IMR-90 (cell line): ENCODE measurements around the gene ZNF750. TPM values are rescaled to one million over a fixed set of nuclear protein-coding genes. Genes with fewer than 3 reads are reported as not detected.

Experiments
- ATAC-seq: fragments of 200-7000 bp; cut with Tn5 transposase; 2 replicates; pipeline ENCODE4 v1.9.1; 2020; ENCODE audit warnings: low read depth, mild to moderate bottlenecking, moderate library complexity
- BruUV-seq: library from RNA; stranded (reverse); fragments of 400-500 nt; replicated peaks from 2 replicates; lab custom pipeline; 2021; lab: Mats Ljungman, UMichigan
- CTCF ChIA-PET: fragments of 300-600 bp; formaldehyde crosslinking; extraction: SDS; loops from one replicate; lab custom pipeline; 2021; ENCODE audit warnings: antibody characterized with exemption; lab: Yijun Ruan, JAX
- POLR2A ChIA-PET: fragments of 300-600 bp; sonication (Branson Sonifier 250); formaldehyde crosslinking; loops from one replicate; lab custom pipeline; 2022; ENCODE audit warnings: antibody characterized with exemption; ENCODE audit not compliant: unreplicated experiment; lab: Charles Lee
- DNase-seq: peaks from one replicate; pipeline ENCODE4 v3.0.0; 2013
- H2AFZ ChIP-seq: replicated peaks from 2 replicates; pipeline ENCODE3; 2013; ENCODE audit warnings: low read length, mild to moderate bottlenecking; ENCODE audit not compliant: poor library complexity
- H2AK5ac ChIP-seq: 2 replicates; pipeline ENCODE4 v1.6.1; 2013; ENCODE audit warnings: low read depth, low read length, inconsistent platforms
- H2AK9ac ChIP-seq: replicated peaks from 2 replicates; pipeline ENCODE3; 2013; ENCODE audit warnings: mild to moderate bottlenecking, low read depth, low read length, moderate library complexity; ENCODE audit not compliant: poor library complexity
- H2BK120ac ChIP-seq: 2 replicates; pipeline ENCODE4 v1.6.1; 2013; ENCODE audit warnings: low read depth, low read length, inconsistent platforms
- H2BK15ac ChIP-seq: 3 replicates; pipeline ENCODE4 v1.6.1; 2013; ENCODE audit warnings: low read depth, low read length, inconsistent platforms
- H2BK20ac ChIP-seq: 2 replicates; pipeline ENCODE4 v1.6.1; 2013; ENCODE audit warnings: low read depth, mild to moderate bottlenecking, inconsistent platforms, low read length, moderate library complexity
- H2BK5ac ChIP-seq: 2 replicates; pipeline ENCODE4 v1.6.1; 2013; ENCODE audit warnings: mild to moderate bottlenecking, low read depth, low read length, inconsistent platforms; ENCODE audit not compliant: poor library complexity, severe bottlenecking
- H3K14ac ChIP-seq: replicated peaks from 2 replicates; pipeline ENCODE4 v1.6.1; 2013; ENCODE audit warnings: low read depth, low read length, inconsistent platforms
- H3K18ac ChIP-seq: 2 replicates; pipeline ENCODE4 v1.6.1; 2013; ENCODE audit warnings: low read depth, low read length, control low read depth
- H3K23ac ChIP-seq: 2 replicates; pipeline ENCODE4 v1.6.1; 2013; ENCODE audit warnings: low read depth, low read length, inconsistent platforms
- H3K27ac ChIP-seq: 2 replicates; pipeline ENCODE4 v1.5.1; 2013; ENCODE audit warnings: mild to moderate bottlenecking, control low read depth, low read length; ENCODE audit not compliant: insufficient read depth
- H3K27me3 ChIP-seq: 2 replicates; pipeline ENCODE4 v1.6.1; 2013; ENCODE audit warnings: low read length; ENCODE audit not compliant: control insufficient read depth, insufficient read depth
- H3K36me3 ChIP-seq: 2 replicates; pipeline ENCODE4 v1.6.1; 2013; ENCODE audit warnings: low read length, mixed read lengths; ENCODE audit not compliant: control insufficient read depth, insufficient read depth
- H3K4ac ChIP-seq: 2 replicates; pipeline ENCODE4 v1.6.1; 2013; ENCODE audit warnings: low read depth, low read length, inconsistent platforms
- H3K4me1 ChIP-seq: 2 replicates; pipeline ENCODE4 v1.6.1; 2013; ENCODE audit warnings: low read length, mixed read lengths; ENCODE audit not compliant: control insufficient read depth, insufficient read depth
- H3K4me2 ChIP-seq: 2 replicates; pipeline ENCODE4 v1.6.1; 2013; ENCODE audit warnings: low read depth, mild to moderate bottlenecking, control low read depth, low read length, moderate library complexity
- H3K4me3 ChIP-seq: 2 replicates; pipeline ENCODE4 v1.5.1; 2013; ENCODE audit warnings: low read depth, mild to moderate bottlenecking, control low read depth, low read length, moderate library complexity; ENCODE audit not compliant: insufficient read depth
- H3K56ac ChIP-seq: 2 replicates; pipeline ENCODE4 v1.6.1; 2013; ENCODE audit warnings: low read length, inconsistent platforms; ENCODE audit not compliant: insufficient read depth; ENCODE audit errors: extremely low read depth
- H3K79me1 ChIP-seq, 2 experiments: 2 replicates each; pipeline ENCODE4 v1.6.1; 2013; ENCODE audit warnings: low read length in 2 of 2, inconsistent platforms in 1 of 2, low read depth in 1 of 2
- H3K9ac ChIP-seq: 2 replicates; pipeline ENCODE4 v1.6.1; 2013; ENCODE audit warnings: low read depth, low read length, control low read depth
- H3K9me1 ChIP-seq: 2 replicates; pipeline ENCODE4 v1.6.1; 2013; ENCODE audit warnings: low read length, inconsistent platforms; ENCODE audit not compliant: insufficient read depth
- H3K9me3 ChIP-seq: 2 replicates; pipeline ENCODE4 v1.6.1; 2013; ENCODE audit warnings: low read length; ENCODE audit not compliant: control insufficient read depth, insufficient read depth
- H4K20me1 ChIP-seq: 2 replicates; pipeline ENCODE4 v1.6.1; 2013; ENCODE audit warnings: low read length, inconsistent platforms; ENCODE audit not compliant: insufficient read depth
- H4K5ac ChIP-seq: 2 replicates; pipeline ENCODE4 v1.6.1; 2013; ENCODE audit warnings: mild to moderate bottlenecking, low read depth, low read length, control low read depth
- H4K8ac ChIP-seq, 2 experiments: 2 replicates each; pipeline ENCODE4 v1.6.1; 2013; ENCODE audit warnings: low read depth in 2 of 2, low read length in 2 of 2, control low read depth in 1 of 2, inconsistent platforms in 1 of 2
- H4K91ac ChIP-seq: 2 replicates; pipeline ENCODE4 v1.6.1; 2013; ENCODE audit warnings: low read depth, low read length, inconsistent platforms; ENCODE audit not compliant: insufficient read depth
- CEBPB ChIP-seq: IDR thresholded peaks from 2 replicates; pipeline ENCODE4 v1.6.1; 2012; ENCODE audit warnings: low read depth, low read length, improper control_type of control experiment
- CHD1 ChIP-seq: IDR thresholded peaks from 2 replicates; pipeline ENCODE4 v1.6.1; 2012; ENCODE audit warnings: low read depth, low read length, improper control_type of control experiment
- CTCF ChIP-seq: conservative IDR thresholded peaks from 2 replicates; pipeline ENCODE4 v1.5.1; 2012; ENCODE audit warnings: mild to moderate bottlenecking, low read depth, low read length, improper control_type of control experiment
- ELK1 ChIP-seq: fragments of 150-350 bp; IDR thresholded peaks from 2 replicates; pipeline ENCODE4 v1.6.1; 2016; ENCODE audit warnings: low read depth, mild to moderate bottlenecking, low read length, moderate library complexity, borderline replicate concordance
- FOS ChIP-seq: fragments of 150-350 bp; IDR thresholded peaks from 2 replicates; pipeline ENCODE4 v1.6.1; 2016; ENCODE audit warnings: low read depth, low read length
- MAFK ChIP-seq: IDR thresholded peaks from 2 replicates; pipeline ENCODE4 v1.6.1; 2012; ENCODE audit warnings: low read depth, low read length, improper control_type of control experiment
- MAZ ChIP-seq: IDR thresholded peaks from 2 replicates; pipeline ENCODE4 v1.6.1; 2012; ENCODE audit warnings: low read depth, mild to moderate bottlenecking, low read length, improper control_type of control experiment, moderate library complexity, borderline replicate concordance
- MXI1 ChIP-seq: IDR thresholded peaks from 2 replicates; pipeline ENCODE4 v1.6.1; 2012; ENCODE audit warnings: low read depth, mild to moderate bottlenecking, low read length, moderate library complexity, borderline replicate concordance
- NFE2L2 ChIP-seq: fragments of 150-350 bp; IDR thresholded peaks from 2 replicates; pipeline ENCODE4 v1.6.1; 2016; ENCODE audit warnings: low read depth, mild to moderate bottlenecking, low read length
- RAD21 ChIP-seq: IDR thresholded peaks from 2 replicates; pipeline ENCODE4 v1.6.1; 2012; ENCODE audit warnings: low read length, improper control_type of control experiment
- RFX5 ChIP-seq: IDR thresholded peaks from 2 replicates; pipeline ENCODE4 v1.8.0; 2012; ENCODE audit warnings: low read depth, mild to moderate bottlenecking, low read length, moderate library complexity
- SMC3 ChIP-seq: fragments of 150-350 bp; IDR thresholded peaks from 2 replicates; pipeline ENCODE4 v1.6.1; 2016; ENCODE audit warnings: low read depth, mild to moderate bottlenecking, antibody characterized with exemption, low read length, moderate library complexity
- WGBS, 2 experiments: methylation state at CpG; one replicate each; pipeline versions ENCODE4 v1.1.5 to v1.1.7; 2013; ENCODE audit warnings: missing lambda C conversion rate in 2 of 2; ENCODE audit not compliant: insufficient read length in 1 of 2; ENCODE audit errors: extremely low coverage in 2 of 2; 5-methylcytosine and 5-hydroxymethylcytosine counted together
- dilution Hi-C: fragments of 300-500 bp; cut with HindIII; formaldehyde crosslinking; loops from one replicate; pipeline ENCODE4 v1.14.3; 2018; ENCODE audit warnings: low sequenced_read_pairs; ENCODE audit not compliant: unreplicated experiment
- in situ Hi-C: fragments of 300-500 bp; cut with MboI; formaldehyde crosslinking; loops from 3 replicates; pipeline ENCODE4 v1.14.3; 2019; ENCODE audit warnings: low sequenced_read_pairs, inconsistent platforms, mixed read lengths
- intact Hi-C: fragments of 100-400 bp; cut with micrococcal nuclease; formaldehyde crosslinking; loops from 2 replicates; pipeline ENCODE4 v1.10.0; 2022
- polyA plus RNA-seq, 3 experiments: library from polyadenylated mRNA; depleted of rRNA; stranded (reverse); fragments of >200 nt; gene quantifications; 2 replicates each; pipeline ENCODE4 v1.2.3, GENCODE V29; 2012; ENCODE audit warnings: low replicate concordance in 1 of 3
- total RNA-seq: library from RNA; depleted of rRNA; stranded (reverse); fragments of >200 nt; gene quantifications from 2 replicates; pipeline ENCODE4 v1.2.3, GENCODE V29; 2012
- TF ChIP-seq, protein P1 (sequence below): fragments of 150-350 bp; IDR thresholded peaks from 2 replicates; pipeline ENCODE4 v1.6.1; 2017; ENCODE audit warnings: mild to moderate bottlenecking, antibody characterized with exemption, low read length, low read depth

ZNF750 gene
- total and polyA plus RNA-seq, 2 of the 4 experiments (the other 2 are of a cell fraction), result not detected

GRCh38 chr17:82817947-82818346, 21.9 kb downstream of the ZNF750 start:
- Histone ChIP-seq H3K27ac (no peak overlapping the region), H3K14ac (no peak overlapping the region), H2BK20ac (no peak overlapping the region), H4K8ac (no peak overlapping the region), H4K91ac (no peak overlapping the region), H4K20me1 (no peaks in the 10 kb centered on the region; the same call in none of the 2 replicates), H3K9me1 (peaks cover 6% of the 10 kb centered on the region; the same call in 1 of the 2 replicates), H3K56ac (no peak overlapping the region), H2BK120ac (no peak overlapping the region), H3K4me1 (no peaks in the 10 kb centered on the region), H3K9me3 (peaks cover 14% of the 10 kb centered on the region), H2AK9ac (no peak overlapping the region), H3K27me3 (no peaks in the 10 kb centered on the region), H3K23ac (no peak overlapping the region), H3K9ac (no peak overlapping the region), H3K4me3 (no peak overlapping the region), H2AFZ (no peak overlapping the region), H3K79me1 (peaks cover 0 to 21% of the 10 kb centered on the region in 2 experiments; a peak in 2 of 4 replicates), H2AK5ac (no peak overlapping the region), H3K4me2 (no peak overlapping the region), H3K4ac (no peak overlapping the region), H3K36me3 (peaks cover 21% of the 10 kb centered on the region), H3K18ac (no peak overlapping the region), H2BK15ac (no peak overlapping the region), H2BK5ac (no peak overlapping the region), H4K5ac (no peak overlapping the region)
- ATAC-seq (peak; percentile 42), DNase-seq (peak; percentile 36)
- no TSS peak for BruUV-seq
- in situ Hi-C loops, result no loop called here
- ChIA-PET POLR2A (interaction anchor here (0.7 kb wide), 1 partner anchor 16 kb away, joined by 3 read pairs; no protein-coding TSS in a partner anchor), CTCF (no interaction called here)
- dilution Hi-C loops, result no loop called here
- 100% methylated on average over 1 of the region's 5 CpGs; no CpG with 5 or more reads in 1 of the 2 experiments for WGBS, 2 experiments
- intact Hi-C loops, result no loop called here
- no peak for TF ChIP-seq ELK1
- TF ChIP-seq RAD21, result no peak
- no peak for TF ChIP-seq MAZ
- TF ChIP-seq MAFK, result no peak
- TF ChIP-seq, protein P1, sequence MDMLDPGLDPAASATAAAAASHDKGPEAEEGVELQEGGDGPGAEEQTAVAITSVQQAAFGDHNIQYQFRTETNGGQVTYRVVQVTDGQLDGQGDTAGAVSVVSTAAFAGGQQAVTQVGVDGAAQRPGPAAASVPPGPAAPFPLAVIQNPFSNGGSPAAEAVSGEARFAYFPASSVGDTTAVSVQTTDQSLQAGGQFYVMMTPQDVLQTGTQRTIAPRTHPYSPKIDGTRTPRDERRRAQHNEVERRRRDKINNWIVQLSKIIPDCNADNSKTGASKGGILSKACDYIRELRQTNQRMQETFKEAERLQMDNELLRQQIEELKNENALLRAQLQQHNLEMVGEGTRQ, result no peak
- no peak for TF ChIP-seq SMC3
- TF ChIP-seq MXI1, result no peak
- no peak for TF ChIP-seq CTCF
- no peak for TF ChIP-seq CHD1
- TF ChIP-seq CEBPB, result no peak
- TF ChIP-seq RFX5, result no peak
- TF ChIP-seq NFE2L2, result no peak
- no peak for TF ChIP-seq FOS
